H1 (cell line): ENCODE data around the gene RNF13. TPM values are rescaled to one million over a fixed set of nuclear protein-coding genes. Genes with fewer than 3 reads are reported as not detected.

ENCODE experiments used
- EZH2 ChIP-seq: fragments of 200-600 bp; sonication (generic); IDR thresholded peaks from 2 replicates; pipeline ENCODE4 v1.7.1; 2012; ENCODE audit warnings: low read depth, mild to moderate bottlenecking, moderate library complexity, low read length, inconsistent platforms; ENCODE audit not compliant: severe bottlenecking
- JUN ChIP-seq: IDR thresholded peaks from 2 replicates; pipeline ENCODE4 v1.6.1; 2011; ENCODE audit warnings: low read depth, mild to moderate bottlenecking, improper control_type of control experiment, low read length
- JUND ChIP-seq: IDR thresholded peaks from 2 replicates; pipeline ENCODE4 v1.6.1; 2011; ENCODE audit warnings: mild to moderate bottlenecking, improper control_type of control experiment, low read length
- NRF1 ChIP-seq: IDR thresholded peaks from 2 replicates; pipeline ENCODE4 v1.6.1; 2011; ENCODE audit warnings: mild to moderate bottlenecking, low read depth, low read length, improper control_type of control experiment
- TAF7 ChIP-seq: optimal IDR thresholded peaks from 2 replicates; pipeline ENCODE3; 2011; ENCODE audit warnings: low read depth, mild to moderate bottlenecking, inconsistent platforms, low read length, moderate library complexity, borderline replicate concordance
- polyA plus RNA-seq, 7 experiments: library from polyadenylated mRNA; depleted of rRNA in 3 of 7; stranded (reverse) in 5 of 7; unstranded in 2 of 7; fragments of >200 nt in 5 of 7; fragments of 200-250 nt in 2 of 7; gene quantifications; 1 replicate in 5 of 7; 2 replicates in 1 of 7; 4 replicates in 1 of 7; pipeline versions ENCODE4 v1.2.1 to v1.2.3, GENCODE V29; 2011 to 2013; ENCODE audit warnings: missing spikeins in 2 of 7, mixed read lengths in 2 of 7
- total RNA-seq: library from RNA; stranded (reverse); fragmentation: NEBNext Ultra II Directional; extraction: Animal tissue kit (Norgen Biotek cat#: 25700); gene quantifications from 2 replicates; pipeline ENCODE4 v1.2.1, GENCODE V29; 2021

The RNF13 gene
- total and polyA plus RNA-seq, 2 of the 8 experiments (the other 6 are each of a cell fraction or from before 2014, with no cell fraction given) = 19.4 to 35.4 TPM

- no peak for TF ChIP-seq NRF1
- no peak for TF ChIP-seq JUND
- no peak for TF ChIP-seq TAF7
- no peak for TF ChIP-seq JUN
- TF ChIP-seq EZH2 = no peak
These were observed 6.4 kb downstream of the RNF13 start (continued) for GRCh38 chr3:149819432-149819831.
